Calu3 (cell line): Measurements from ENCODE around the gene RNF144A. TPM values are rescaled to one million over a fixed set of nuclear protein-coding genes. Genes with fewer than 3 reads are reported as not detected.

Experiments used
- BruUV-seq: library from RNA; stranded (reverse); fragments of 400-500 nt; replicated peaks from 2 replicates; lab custom pipeline; 2021; lab: Mats Ljungman, UMichigan
- CTCF ChIA-PET: fragments of 300-600 bp; sonication (Branson Sonifier 250); formaldehyde crosslinking; loops from one replicate; lab custom pipeline; 2022; ENCODE audit warnings: antibody characterized with exemption; lab: Charles Lee
- DNase-seq: peaks from one replicate; pipeline ENCODE4 v3.0.0; 2022
- H3K27ac Mint-ChIP-seq: one replicate; pipeline ENCODE4 v1.8.0; 2022; ENCODE audit warnings: mixed read lengths; ENCODE audit not compliant: unreplicated experiment
- H3K27me3 Mint-ChIP-seq: one replicate; pipeline ENCODE4 v1.8.0; 2022; ENCODE audit warnings: mixed read lengths; ENCODE audit not compliant: unreplicated experiment
- H3K36me3 Mint-ChIP-seq: one replicate; pipeline ENCODE4 v1.8.0; 2022; ENCODE audit warnings: mild to moderate bottlenecking, moderate library complexity, mixed read lengths; ENCODE audit not compliant: insufficient read depth, unreplicated experiment
- H3K4me1 Mint-ChIP-seq: one replicate; pipeline ENCODE4 v1.8.0; 2022; ENCODE audit warnings: mild to moderate bottlenecking, low read depth, mixed read lengths; ENCODE audit not compliant: unreplicated experiment
- H3K4me3 Mint-ChIP-seq: one replicate; pipeline ENCODE4 v1.8.0; 2022; ENCODE audit warnings: mild to moderate bottlenecking, low read depth, moderate library complexity, mixed read lengths; ENCODE audit not compliant: unreplicated experiment
- H3K9me3 Mint-ChIP-seq: one replicate; pipeline ENCODE4 v1.8.0; 2022; ENCODE audit warnings: low read depth, mixed read lengths; ENCODE audit not compliant: unreplicated experiment
- CTCF ChIP-seq: fragments of 200-600 bp; IDR thresholded peaks from one replicate; pipeline ENCODE4 v1.8.0; 2022; ENCODE audit warnings: antibody characterized with exemption; ENCODE audit not compliant: unreplicated experiment
- intact Hi-C: fragments of 100-400 bp; cut with micrococcal nuclease; formaldehyde crosslinking; loops from one replicate; pipeline ENCODE4 v1.10.0; 2022; ENCODE audit not compliant: unreplicated experiment
- total RNA-seq: library from RNA; stranded (reverse); gene quantifications from 2 replicates; pipeline ENCODE4 v1.2.3, GENCODE V29; 2022

Gene RNF144A
- total RNA-seq, 1 experiment from 2014 or later = 13.7 TPM

- H3K36me3 Mint-ChIP-seq = peaks cover 6% of the 10 kb centered on the region
- no peaks in the 10 kb centered on the region for H3K9me3 Mint-ChIP-seq
- CTCF ChIA-PET = no interaction called here
- no peak for DNase-seq
- intact Hi-C loops = no loop called here
- no peak for TF ChIP-seq CTCF
- H3K4me1 Mint-ChIP-seq = no peaks in the 10 kb centered on the region
- H3K27ac Mint-ChIP-seq = no peak overlapping the region
- no peak overlapping the region for H3K4me3 Mint-ChIP-seq
- no TSS peak for BruUV-seq
- no peaks in the 10 kb centered on the region for H3K27me3 Mint-ChIP-seq
These were observed 90.9 kb downstream of the RNF144A start for GRCh38 chr2:7007846-7008741.

- no peak overlapping the region for H3K4me3 Mint-ChIP-seq
- H3K36me3 Mint-ChIP-seq = peaks cover 6% of the 10 kb centered on the region
- intact Hi-C loops = no loop called here
- CTCF ChIA-PET = no interaction called here
- no peak for TF ChIP-seq CTCF
- no peak for DNase-seq
- no peaks in the 10 kb centered on the region for H3K27me3 Mint-ChIP-seq
- H3K27ac Mint-ChIP-seq = no peak overlapping the region
- H3K9me3 Mint-ChIP-seq = no peaks in the 10 kb centered on the region
- no TSS peak for BruUV-seq
- no peaks in the 10 kb centered on the region for H3K4me1 Mint-ChIP-seq
These were observed 92.1 kb downstream of the RNF144A start for GRCh38 chr2:7009207-7009911.

- no peak for TF ChIP-seq CTCF
- Mint-ChIP-seq H3K27ac (no peak overlapping the region), H3K9me3 (no peaks in the 10 kb centered on the region), H3K4me1 (no peaks in the 10 kb centered on the region), H3K27me3 (no peaks in the 10 kb centered on the region), H3K36me3 (peaks cover 6% of the 10 kb centered on the region), H3K4me3 (no peak overlapping the region)
- CTCF ChIA-PET = no interaction called here
- no peak for DNase-seq
- intact Hi-C loops = no loop called here
- no TSS peak for BruUV-seq
These were observed 93.3 kb downstream of the RNF144A start for GRCh38 chr2:7010391-7011054.

DNA sequence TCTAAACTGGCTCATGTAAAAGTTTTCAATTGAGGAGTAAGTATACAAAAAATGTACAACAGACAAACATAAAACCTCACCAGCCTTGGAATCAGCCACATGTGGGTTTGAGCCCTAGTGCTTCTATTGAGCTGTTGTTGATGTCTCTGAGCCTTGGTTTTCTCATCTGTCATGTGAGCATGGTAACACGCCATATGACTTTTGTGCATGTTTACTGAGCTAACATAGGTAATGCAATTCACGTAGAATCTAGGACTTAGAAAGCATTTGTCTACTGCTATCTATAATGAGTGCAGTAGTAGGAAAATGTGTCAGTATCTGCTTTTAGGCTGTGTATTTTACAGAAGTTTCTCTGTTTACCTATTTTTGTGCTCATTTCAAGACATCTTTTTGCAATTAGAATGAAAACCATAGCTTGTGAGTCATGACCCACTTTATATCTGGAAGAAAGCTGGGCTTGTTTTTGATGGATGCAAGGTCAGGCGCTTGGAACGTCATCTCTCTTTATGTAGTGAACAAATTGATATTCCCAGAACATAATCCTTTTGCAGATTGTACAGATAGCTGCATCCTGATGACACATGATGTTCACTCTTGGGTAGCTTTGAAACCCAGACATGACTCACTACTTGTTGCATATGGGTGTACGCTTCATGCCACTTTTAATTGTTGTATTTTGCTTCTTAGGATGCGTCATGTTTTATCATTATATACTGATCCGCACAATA, 94.3 kb downstream of the RNF144A start:
- Mint-ChIP-seq H3K36me3 (peaks cover 6% of the 10 kb centered on the region), H3K9me3 (no peaks in the 10 kb centered on the region), H3K4me1 (no peaks in the 10 kb centered on the region), H3K4me3 (no peak overlapping the region), H3K27me3 (no peaks in the 10 kb centered on the region), H3K27ac (no peak overlapping the region)
- no peak for DNase-seq
- intact Hi-C loops = no loop called here
- no TSS peak for BruUV-seq
- CTCF ChIA-PET = interaction anchor here (0.6 kb wide), 1 partner anchor 1283 kb away, joined by 3 read pairs; no protein-coding TSS in a partner anchor
- TF ChIP-seq CTCF = no peak
